OCI-LY7 (cell line): ENCODE measurements around the gene RPS19BP1. TPM values are rescaled to one million over a fixed set of nuclear protein-coding genes. Genes with fewer than 3 reads are reported as not detected.

Experiments
- total RNA-seq, 2 experiments: library from RNA; depleted of rRNA in 1 of 2; stranded (reverse); fragments of >200 nt in 1 of 2; shearing (Covaris generic) in 1 of 2; gene quantifications; 2 replicates each; pipeline ENCODE4 v1.2.3, GENCODE V29; 2014 to 2022

The RPS19BP1 gene
- total RNA-seq, 2 experiments from 2014 or later = 88.1 to 148 TPM

Other genes starting within 250 kb of the RPS19BP1 start
- gene RPL3, start 213.1 kb downstream of the RPS19BP1 start, total RNA-seq (2014; rRNA removed; shearing (Covaris generic)) = 2,313 and 2,662 TPM in 2 replicates
- 2,385 and 2,457 TPM in 2 replicates for gene RPL3, start 213.1 kb downstream of the RPS19BP1 start, total RNA-seq (2022)
- 9.0 and 10.2 TPM in 2 replicates for gene SYNGR1, start 182.8 kb downstream of the RPS19BP1 start, total RNA-seq (2014; rRNA removed; shearing (Covaris generic))
- 22.5 and 23.3 TPM in 2 replicates for gene SYNGR1, start 182.8 kb downstream of the RPS19BP1 start, total RNA-seq (2022)
- 17.7 and 18.1 TPM in 2 replicates for gene TAB1, start 133.0 kb downstream of the RPS19BP1 start, total RNA-seq (2014; rRNA removed; shearing (Covaris generic))
- 36.5 and 38.2 TPM in 2 replicates for gene TAB1, start 133.0 kb downstream of the RPS19BP1 start, total RNA-seq (2022)
- 15.4 and 16.3 TPM in 2 replicates for gene MGAT3, start 75.7 kb downstream of the RPS19BP1 start, total RNA-seq (2014; rRNA removed; shearing (Covaris generic))
- gene MGAT3, start 75.7 kb downstream of the RPS19BP1 start, total RNA-seq (2022) = 34.1 and 44.3 TPM in 2 replicates
- gene MIEF1, start 30.5 kb downstream of the RPS19BP1 start, total RNA-seq (2014; rRNA removed; shearing (Covaris generic)) = 32.5 and 34.1 TPM in 2 replicates
- gene MIEF1, start 30.5 kb downstream of the RPS19BP1 start, total RNA-seq (2022) = 51.9 and 55.0 TPM in 2 replicates
- gene ATF4, start 12.2 kb downstream of the RPS19BP1 start, total RNA-seq (2014; rRNA removed; shearing (Covaris generic)) = 716 and 720 TPM in 2 replicates
- 732 and 779 TPM in 2 replicates for gene ATF4, start 12.2 kb downstream of the RPS19BP1 start, total RNA-seq (2022)
- 0.03 TPM in 2 replicates for gene CACNA1I, start 38.0 kb upstream of the RPS19BP1 start, total RNA-seq (2014; rRNA removed; shearing (Covaris generic))
- 0.17 TPM in 1 of 2 replicates, not detected in the other for gene CACNA1I, start 38.0 kb upstream of the RPS19BP1 start, total RNA-seq (2022)